ENCODE results near the gene CCDC171. TPM values are rescaled to one million over a fixed set of nuclear protein-coding genes. Genes with fewer than 3 reads are reported as not detected.

The CCDC171 gene
- total and polyA plus RNA-seq, 12 donors, result 1.2 to 4.9 (median 2.7) TPM

DNA sequence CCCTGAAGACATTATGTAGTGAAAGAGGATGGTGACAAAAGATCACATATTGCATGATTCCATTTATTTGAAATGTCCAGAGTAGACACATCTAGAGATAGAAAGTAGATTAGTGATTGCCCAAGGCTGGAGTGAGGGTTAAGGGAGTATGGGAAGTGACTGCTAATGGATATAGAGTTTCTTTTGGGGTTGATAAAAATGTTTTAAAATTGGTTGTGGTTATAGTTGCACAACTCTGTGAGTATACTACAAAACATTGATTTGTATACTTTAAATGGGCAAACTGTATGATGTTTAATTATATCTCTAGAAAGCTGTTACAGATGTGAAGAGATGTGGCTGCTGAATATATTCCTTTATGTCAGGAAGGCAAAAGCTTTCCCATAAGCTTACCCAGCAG lies 202.8 kb downstream of the CCDC171 start:
- DNase-seq, result no peak
- intact Hi-C loops (cut with DNase I), result no loop called here
- Histone ChIP-seq H3K4me1 (replicated peaks in 1 of 2) (no peaks in the 10 kb centered on the region), H3K4me3 (no peak overlapping the region), H3K27me3 (no peaks in the 10 kb centered on the region), H3K36me3 (replicated peaks in 1 of 2) (no peaks in the 10 kb centered on the region), H3K27ac (no peak overlapping the region), H3K9me3 (replicated peaks in 1 of 3) (no peaks in the 10 kb centered on the region)
- TF ChIP-seq, protein P1, sequence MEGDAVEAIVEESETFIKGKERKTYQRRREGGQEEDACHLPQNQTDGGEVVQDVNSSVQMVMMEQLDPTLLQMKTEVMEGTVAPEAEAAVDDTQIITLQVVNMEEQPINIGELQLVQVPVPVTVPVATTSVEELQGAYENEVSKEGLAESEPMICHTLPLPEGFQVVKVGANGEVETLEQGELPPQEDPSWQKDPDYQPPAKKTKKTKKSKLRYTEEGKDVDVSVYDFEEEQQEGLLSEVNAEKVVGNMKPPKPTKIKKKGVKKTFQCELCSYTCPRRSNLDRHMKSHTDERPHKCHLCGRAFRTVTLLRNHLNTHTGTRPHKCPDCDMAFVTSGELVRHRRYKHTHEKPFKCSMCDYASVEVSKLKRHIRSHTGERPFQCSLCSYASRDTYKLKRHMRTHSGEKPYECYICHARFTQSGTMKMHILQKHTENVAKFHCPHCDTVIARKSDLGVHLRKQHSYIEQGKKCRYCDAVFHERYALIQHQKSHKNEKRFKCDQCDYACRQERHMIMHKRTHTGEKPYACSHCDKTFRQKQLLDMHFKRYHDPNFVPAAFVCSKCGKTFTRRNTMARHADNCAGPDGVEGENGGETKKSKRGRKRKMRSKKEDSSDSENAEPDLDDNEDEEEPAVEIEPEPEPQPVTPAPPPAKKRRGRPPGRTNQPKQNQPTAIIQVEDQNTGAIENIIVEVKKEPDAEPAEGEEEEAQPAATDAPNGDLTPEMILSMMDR (IDR thresholded peaks at IDR 0.05), result no peak
- no peak for TF ChIP-seq POLR2A (IDR thresholded peaks at IDR 0.05)

DNA sequence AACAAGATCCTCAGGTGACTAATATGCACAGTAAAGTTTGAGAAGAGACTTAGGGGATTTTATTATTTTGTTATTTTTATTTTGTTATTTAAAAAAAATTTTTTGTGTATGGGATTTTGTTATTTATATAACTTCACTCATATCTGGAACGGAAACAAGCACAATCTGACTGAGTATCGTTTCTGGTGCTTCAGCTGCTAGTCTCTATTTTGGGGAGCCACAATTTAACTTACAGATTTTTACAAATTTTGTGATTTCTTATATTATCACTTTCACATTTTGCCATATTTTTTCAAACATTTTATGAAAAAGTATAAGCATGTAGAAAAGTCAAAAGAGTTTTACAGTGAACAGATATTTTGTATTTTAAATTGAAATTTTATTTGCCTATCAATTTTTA lies 208.7 kb downstream of the CCDC171 start:
- H3K36me3 ChIP-seq (replicated peaks in 1 of 2), result no peaks in the 10 kb centered on the region
- H3K27me3 ChIP-seq, result no peaks in the 10 kb centered on the region
- TF ChIP-seq POLR2A (IDR thresholded peaks at IDR 0.05), result no peak
- TF ChIP-seq, protein P1 (IDR thresholded peaks at IDR 0.05), result no peak
- no peak for DNase-seq
- no peak overlapping the region for H3K4me3 ChIP-seq
- H3K4me1 ChIP-seq (replicated peaks in 1 of 2), result no peaks in the 10 kb centered on the region
- intact Hi-C loops (cut with DNase I), result no loop called here
- no peak overlapping the region for H3K27ac ChIP-seq
- WGBS, 4 donors, result 71 to 95% (median 90%) methylated on average over 2 of the region's 2 CpGs
- no peaks in the 10 kb centered on the region for H3K9me3 ChIP-seq (replicated peaks in 1 of 3)

DNA sequence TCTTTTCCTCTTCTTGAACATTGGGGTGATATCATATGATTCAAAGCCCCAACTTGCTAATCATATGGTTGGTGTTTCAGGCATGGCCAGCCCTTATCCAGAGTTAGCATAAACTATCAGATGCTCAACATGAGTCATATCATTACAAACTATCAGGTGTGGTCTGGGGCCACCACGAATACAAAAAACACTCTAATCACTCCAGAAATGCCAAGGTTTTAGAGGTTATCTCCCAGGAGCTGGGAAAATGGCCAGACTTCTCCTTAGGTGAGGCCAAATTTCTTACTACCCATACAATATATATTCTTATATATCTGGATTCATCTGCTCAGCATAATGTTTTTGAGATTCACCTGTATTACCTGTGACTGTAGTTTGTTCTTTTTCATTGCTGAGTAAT lies 210.5 kb downstream of the CCDC171 start:
- no peaks in the 10 kb centered on the region for H3K4me1 ChIP-seq (replicated peaks in 1 of 2)
- H3K27me3 ChIP-seq, result no peaks in the 10 kb centered on the region
- no peak for TF ChIP-seq POLR2A (IDR thresholded peaks at IDR 0.05)
- TF ChIP-seq, protein P1 (IDR thresholded peaks at IDR 0.05), result no peak
- H3K4me3 ChIP-seq, result no peak overlapping the region
- no peaks in the 10 kb centered on the region for H3K9me3 ChIP-seq (replicated peaks in 1 of 3)
- H3K27ac ChIP-seq, result no peak overlapping the region
- intact Hi-C loops (cut with DNase I), result no loop called here
- 44 to 68% (median 48%) methylated on average over 1 of the region's 1 CpG for WGBS, 4 donors
- no peaks in the 10 kb centered on the region for H3K36me3 ChIP-seq (replicated peaks in 1 of 2)
- DNase-seq, result no peak

DNA sequence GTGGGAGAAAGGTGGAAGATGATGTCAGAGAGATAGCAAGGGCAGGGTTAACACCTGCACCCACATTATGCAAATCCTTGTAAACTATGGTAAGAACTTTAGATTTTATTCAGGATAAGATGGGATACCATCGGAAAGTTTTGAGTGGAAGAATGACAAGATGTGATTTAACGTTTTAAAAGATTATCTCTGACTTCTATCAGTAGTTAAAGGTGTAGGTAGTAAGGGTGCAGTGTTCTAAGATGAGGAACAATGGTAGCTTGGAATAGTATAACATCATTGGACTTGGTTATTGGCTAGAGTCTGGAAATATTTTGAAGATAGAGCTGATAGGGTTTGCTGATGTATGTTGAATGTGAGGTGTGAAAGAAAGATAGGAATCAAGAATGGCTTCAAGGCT lies 211.3 kb downstream of the CCDC171 start:
- intact Hi-C loops (cut with DNase I), result no loop called here
- DNase-seq, result no peak
- Histone ChIP-seq H3K27me3 (no peaks in the 10 kb centered on the region), H3K9me3 (replicated peaks in 1 of 3) (no peaks in the 10 kb centered on the region), H3K27ac (no peak overlapping the region), H3K4me3 (no peak overlapping the region), H3K36me3 (replicated peaks in 1 of 2) (no peaks in the 10 kb centered on the region), H3K4me1 (replicated peaks in 1 of 2) (no peaks in the 10 kb centered on the region)
- WGBS, 4 donors, result 87 to 93% (median 89%) methylated on average over 2 of the region's 2 CpGs
- TF ChIP-seq, protein P1 (IDR thresholded peaks at IDR 0.05), result no peak
- no peak for TF ChIP-seq POLR2A (IDR thresholded peaks at IDR 0.05)
